HG03521 (cell line): ENCODE measurements around the gene P2RY2.

Experiments used
- ATAC-seq: cut with Tn5 transposase; IDR thresholded peaks from one replicate; pipeline ENCODE4 v1.9.1; 2021; ENCODE audit warnings: mild to moderate bottlenecking, moderate library complexity; ENCODE audit not compliant: unreplicated experiment

The P2RY2 gene

DNA sequence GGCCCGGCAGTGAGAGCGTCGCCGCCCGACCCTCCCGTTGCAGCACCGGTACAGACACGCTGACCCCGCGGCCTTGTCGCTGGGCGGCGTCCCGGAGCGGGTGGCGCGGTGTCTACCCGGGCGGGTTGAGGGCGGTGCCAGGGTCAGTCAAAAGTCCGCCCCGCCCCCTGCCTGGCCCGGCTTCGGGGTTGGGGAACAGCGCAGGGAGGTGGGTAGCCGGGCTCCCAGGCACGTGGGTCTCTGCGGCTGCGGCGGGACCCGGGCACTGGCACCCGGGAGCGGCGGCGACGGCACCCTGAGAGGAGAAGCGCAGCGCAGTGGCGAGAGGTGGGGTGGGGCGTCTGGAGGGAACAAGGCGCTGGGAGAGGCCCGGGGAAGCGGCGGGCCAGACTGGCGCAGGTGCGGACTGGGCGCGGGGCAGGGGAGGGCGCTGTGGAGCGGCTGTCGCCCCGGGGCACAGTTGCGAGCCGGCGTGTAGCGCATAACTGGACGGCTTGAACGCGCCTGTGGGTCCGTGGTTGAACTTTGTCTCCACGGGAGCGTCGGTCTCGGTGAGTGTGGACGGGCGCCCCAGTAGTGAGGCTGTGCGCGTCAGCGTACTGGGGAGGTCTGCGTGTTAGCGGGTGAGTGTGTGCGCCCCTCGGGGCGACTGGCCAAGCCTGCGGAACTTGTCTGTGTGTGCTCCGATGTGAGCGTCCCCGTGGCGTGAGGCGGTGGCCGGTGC lies at the start of gene P2RY2:
TSS of gene P2RY2 (plus strand) at position 176 of the 724 bp plus-strand sequence. CDS start 15,879 bp downstream, outside the sequence.
- ATAC-seq: no peak

DNA sequence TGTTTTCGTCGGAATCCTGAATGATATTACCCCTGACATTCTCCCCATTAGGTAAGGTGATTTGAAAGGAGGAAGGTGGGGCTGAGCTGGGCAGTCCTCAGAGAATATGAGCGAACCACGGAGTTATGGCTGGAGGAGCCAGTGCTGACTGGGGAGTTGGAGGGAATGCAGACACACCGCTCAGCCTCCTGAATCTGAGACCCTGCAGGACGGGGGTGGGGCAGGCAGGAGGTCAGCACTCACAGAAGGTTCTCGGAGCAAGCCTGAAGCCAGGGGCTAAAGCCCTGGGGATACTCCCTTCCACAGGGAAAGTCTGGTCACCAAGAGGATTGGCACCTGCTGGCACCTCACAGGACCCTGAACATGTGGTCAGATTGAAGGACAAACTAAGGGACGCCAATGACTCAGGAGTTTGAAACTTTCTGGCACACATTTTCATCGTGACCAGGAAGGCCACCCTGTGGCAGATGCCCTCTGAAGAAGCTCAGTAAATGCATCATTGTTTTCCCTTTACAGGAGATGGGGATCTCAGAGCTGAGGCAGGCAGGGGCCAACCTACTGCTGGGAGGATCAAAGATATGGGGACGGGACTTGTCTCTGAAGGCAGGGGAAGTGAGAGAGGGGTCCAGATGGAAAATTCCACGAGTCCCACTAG lies 49.0 kb upstream of the P2RY2 start:
- no peak for ATAC-seq

DNA sequence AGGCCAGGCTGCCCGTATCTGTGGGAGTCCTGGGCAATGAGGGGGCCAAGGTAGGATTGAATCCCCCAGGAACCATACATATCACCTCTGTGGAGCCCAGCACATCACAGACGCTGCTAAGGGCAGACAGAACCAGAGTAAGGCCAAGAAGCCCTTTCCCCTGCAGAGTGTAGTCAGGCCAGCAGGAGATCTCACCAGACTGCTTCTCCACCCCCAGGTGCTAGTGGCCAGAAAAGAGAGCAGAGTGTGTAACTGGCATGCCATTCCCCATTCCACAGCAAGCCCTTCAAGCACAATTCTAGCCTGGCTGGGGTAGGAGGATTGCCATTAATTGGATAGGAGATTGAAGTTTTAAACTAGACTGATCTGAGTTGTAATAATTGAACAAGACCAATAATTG lies 47.9 kb upstream of the P2RY2 start:
- no peak for ATAC-seq

DNA sequence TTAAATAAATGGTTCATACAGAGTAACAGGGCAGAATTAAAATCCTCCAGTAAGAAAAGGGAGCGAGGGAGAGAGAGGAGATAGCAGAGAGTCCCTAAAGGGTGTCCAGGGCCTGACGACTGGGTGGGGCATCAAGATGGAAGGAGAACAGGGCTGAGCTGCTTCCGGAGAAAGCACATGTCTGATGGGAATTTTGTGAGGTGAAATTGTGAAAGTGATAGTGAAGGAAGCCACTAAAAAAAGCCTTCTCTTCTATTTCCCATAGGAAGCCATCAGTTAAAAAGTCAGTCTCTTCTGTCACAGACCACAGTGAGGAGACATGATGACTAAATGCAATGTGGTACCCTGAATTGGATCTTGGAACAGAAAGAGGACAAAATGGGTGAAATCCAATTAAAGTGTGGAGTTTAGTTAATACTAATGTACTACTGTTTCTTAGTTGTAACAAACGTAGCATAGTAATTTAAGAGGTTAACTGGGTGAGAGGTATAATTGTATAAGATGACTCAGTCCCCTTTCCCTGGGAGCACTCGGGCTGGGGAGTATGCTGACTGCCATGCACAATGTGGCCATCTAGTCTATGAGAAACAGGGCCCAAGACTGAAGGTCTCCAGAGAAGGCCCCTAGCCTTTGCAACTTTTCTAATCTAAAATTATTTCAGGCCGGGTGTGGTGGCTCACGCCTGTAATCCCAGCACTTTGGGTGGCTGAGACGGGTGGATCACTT lies 46.5 kb upstream of the P2RY2 start:
- no peak for ATAC-seq

DNA sequence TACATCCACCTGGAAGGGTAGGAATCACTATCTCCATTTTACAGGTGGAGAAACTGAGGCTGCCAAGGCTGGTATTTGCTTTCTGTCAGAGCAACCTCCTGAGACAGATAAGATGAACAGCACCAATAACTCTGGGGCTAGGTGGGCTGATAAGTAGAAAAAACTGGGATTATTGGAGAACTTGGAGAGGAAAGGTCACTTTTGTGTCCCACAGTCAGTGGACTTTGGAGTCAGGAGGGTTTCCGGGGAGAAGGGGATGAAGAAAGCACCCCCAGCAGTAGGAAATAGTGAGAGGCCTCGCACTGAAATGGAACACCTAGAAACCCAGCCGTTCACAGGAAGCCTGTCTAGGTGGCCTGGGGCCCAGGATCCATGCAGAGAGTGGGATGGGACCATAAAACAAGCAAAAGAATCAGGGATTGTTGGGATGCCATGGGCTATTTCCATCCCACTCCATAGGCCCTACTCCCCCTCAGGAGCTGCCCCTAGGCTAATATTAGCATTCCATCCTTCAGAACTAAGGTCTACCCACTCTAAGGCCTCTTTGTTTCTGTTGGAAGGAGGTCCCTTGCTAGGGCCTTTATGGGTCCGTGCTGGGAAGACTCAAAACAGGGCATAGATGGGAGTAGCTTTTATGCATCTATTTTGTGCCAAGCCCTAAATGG lies 45.0 kb upstream of the P2RY2 start:
- no peak for ATAC-seq

DNA sequence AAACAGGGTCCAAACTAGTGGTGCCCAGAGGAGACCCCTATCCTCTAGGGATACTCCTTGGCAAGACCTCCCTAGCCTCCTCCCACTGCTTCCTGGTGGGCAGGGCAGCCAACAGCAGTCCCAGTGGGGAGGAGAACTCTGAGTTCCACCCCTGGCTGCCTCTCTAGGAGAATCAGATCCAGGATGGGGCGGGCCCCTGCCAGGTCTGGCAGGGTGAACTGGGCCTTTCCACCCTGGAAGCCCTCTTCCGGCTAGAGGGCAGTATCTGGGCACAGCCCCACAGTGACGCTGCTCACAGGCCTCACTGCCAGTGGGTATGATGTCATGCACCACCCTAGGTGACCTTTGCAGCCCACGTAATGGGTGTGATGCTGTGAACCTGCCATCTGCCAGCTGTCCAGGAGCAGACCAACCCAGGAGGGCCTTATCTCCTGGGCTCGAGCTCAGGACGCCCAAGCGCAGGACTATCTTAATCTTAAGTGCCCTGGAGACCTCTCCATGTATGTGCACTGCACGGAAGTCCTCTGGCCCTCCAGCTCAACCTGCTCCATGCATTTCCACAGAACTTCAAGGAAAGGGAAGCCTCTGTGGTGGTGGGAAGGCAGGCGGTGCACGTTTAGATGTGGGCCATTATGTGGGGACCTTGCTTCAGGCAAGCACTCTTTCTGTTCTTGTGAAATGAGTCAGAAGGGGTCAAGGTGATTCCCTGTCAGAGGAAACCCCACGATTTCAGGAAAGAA lies 44.2 kb upstream of the P2RY2 start:
- no peak for ATAC-seq

DNA sequence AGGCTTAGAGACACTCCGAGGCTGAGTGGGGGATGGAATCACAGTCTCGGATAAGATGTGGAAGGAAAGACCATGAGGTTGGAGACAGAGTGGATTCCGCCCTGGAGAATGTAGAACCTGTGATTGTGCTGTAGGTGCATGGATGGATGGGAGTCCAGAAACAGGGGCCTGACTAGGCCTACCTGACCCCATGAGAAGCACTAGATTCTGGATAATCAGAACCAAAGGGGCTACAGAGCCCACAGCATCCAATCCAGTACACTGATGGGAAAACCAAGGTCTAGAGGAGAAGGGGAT lies 43.6 kb upstream of the P2RY2 start:
- ATAC-seq: no peak

DNA sequence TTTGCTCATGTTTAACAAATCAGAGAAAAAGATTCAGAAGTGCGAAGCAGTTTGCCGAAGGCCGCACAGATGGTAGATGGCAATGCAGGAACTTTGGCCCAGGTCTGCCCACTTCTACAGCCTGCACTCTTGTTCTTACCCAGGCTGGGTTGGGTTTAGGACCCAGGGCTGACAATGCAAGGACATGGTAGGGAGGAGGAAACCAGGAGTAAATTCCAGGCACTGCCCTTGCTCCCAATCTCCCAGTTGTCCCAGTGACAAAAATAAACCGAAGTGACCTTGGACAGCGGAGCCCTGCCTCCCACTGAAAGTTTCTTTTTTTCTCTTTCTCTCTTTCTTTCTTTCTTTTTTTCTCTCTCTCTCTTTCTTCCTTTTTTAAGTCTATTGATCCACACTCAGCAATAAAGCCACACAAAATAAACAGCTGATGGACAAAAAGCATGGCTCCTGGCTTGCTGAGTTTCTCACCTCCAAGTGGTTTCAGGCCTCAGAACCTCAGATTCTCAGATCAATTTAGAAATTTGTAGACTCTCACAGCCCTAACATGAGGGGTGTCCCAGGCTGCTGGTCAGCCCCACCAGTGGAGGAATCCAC lies 42.4 kb upstream of the P2RY2 start:
- no peak for ATAC-seq

DNA sequence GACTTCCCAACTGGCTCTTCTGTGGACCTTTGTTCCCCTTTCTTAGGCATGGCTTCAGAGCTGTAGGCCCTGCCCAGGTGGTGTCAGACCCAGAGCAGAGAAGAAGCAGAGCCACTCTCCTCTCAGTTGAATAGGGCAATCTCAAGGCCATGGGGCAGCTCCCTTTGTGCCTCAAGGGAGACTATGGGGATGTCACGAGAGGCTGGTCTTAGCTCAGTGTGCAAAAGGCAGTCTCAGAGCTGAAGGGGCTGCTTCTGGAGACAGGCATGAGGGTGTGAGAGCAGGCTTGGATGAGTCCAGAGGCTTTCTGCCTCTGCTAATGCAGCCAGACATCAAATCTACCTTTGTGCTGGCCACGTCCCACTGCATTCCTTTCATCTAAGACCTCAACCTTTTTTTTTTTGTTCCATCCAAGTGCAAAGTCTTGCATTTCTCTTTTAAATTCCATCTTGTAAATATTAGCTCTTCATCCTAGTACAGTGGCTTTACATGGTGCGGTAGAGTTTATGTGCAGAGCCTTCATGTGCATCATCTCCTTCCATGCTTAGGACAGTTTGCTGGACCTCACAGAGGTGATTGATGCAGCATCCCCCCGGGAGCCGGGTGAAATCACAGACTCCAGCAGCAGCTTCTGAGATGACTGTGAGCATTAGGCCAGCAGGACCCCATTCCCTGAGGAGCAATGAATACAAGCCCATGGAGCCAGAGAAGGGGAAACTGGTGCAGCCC lies 41.8 kb upstream of the P2RY2 start:
- ATAC-seq: no peak

DNA sequence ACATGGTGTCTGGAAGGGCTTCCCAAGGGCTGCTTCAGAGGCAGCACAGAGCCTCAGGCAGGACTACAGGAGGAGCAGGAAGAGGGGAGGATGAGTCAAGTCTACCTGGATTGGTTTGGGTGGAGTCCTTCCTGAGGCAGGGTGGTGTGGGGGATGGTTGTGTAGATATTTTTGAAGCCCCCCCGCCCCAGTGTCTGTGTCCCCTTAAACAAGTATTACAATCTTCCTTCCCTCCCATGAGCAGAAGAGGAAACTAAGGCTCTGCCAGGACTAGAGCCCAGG lies 41.3 kb upstream of the P2RY2 start:
- ATAC-seq: no peak

DNA sequence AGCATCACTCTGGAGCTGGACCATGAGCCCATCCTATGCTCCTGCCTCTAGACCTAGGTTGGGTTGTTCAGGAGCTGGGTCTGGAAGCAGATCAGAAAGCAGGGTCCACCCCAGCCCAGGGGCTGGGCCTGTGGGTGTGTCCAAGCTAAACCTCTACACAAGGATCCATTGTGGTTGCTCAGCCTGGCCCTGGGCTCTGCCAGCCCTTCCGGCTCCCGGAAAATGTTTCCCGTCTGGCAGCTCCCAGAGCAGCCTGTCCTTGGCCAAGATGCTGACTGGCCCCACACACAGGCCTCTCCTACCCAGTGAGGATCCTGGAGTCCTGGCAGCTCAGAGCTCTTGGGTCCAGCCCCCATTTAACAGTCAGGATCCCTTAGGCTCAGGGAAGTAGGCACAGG lies 40.7 kb upstream of the P2RY2 start:
- no peak for ATAC-seq

DNA sequence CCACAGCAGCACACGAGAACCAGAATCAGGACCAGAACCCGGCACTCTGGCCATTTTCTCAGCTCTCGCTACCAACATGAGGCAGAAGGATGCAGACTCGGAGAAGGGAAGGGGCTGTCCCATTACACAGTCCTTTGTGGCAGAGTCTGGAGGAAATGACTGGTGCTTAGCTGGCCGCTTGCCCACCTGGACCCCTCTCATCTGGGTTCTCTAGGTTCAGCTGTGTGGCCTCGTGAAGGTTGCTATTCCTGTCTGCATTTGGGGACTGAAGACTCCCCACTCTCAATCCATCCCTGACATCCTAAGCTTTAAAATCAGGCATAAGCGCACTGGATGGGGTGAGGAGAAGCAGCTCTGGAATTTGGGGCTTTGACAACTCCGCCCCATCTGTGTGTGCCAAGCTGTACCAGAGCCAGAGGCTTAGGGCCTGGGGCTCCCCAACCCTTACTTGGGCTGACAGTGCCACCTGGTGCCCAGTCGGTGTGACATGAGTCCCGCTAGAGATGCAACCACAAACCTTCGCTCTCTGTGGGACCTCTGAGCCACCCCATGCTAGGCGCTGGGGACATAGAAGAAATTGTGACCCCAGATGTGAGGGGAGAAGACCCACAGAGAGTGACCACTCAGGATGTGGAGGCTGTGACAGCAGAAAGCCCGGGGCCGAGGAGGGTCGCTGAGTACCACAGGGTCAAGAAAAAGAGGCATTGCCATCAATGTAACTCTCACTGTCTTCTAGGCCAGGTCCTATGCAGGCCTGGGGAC lies 40.1 kb upstream of the P2RY2 start:
- ATAC-seq: no peak

DNA sequence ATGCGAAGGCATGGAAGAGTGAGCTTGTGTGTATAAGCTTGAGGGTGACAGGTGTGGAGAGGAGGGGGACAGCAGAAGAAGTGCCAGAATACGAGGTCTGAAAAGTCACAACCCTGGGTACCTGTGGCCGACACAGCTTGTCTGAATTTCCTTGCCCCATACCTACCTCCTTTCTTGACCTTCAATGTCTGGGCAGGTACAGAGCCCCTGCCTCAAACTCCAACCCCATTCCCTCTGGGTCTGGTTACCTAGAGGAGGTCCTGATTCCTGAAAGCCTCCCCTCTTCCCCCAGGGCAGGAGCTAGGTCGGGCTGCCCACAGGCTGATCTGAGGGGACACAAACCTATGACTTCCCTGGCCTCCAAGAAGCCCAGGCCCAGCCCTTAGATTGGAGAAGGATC lies 39.4 kb upstream of the P2RY2 start:
- no peak for ATAC-seq

DNA sequence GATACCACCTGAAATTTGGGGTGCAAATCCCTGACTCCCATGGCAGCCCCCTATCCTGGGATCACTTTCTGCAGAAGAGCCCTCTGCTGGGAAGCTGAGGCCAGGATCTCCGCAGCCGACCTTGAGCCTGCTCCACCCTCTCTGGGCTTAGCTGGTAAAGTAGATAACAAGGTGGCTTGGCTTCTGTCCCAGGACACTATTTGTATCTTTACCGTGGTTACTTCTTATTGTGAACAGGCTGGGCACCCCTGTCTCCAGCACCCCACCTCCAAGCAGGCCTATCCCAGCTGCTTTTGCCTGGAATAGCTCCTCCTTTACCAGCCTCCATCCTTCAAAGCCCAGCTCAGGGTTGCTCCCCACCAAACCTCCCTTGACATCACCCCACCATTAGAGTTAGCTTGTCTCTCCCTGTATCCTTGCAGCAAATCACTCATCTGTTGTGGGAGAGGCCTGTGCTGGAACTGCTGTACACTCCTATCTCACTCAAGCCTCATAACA lies 35.2 kb upstream of the P2RY2 start:
- no peak for ATAC-seq

DNA sequence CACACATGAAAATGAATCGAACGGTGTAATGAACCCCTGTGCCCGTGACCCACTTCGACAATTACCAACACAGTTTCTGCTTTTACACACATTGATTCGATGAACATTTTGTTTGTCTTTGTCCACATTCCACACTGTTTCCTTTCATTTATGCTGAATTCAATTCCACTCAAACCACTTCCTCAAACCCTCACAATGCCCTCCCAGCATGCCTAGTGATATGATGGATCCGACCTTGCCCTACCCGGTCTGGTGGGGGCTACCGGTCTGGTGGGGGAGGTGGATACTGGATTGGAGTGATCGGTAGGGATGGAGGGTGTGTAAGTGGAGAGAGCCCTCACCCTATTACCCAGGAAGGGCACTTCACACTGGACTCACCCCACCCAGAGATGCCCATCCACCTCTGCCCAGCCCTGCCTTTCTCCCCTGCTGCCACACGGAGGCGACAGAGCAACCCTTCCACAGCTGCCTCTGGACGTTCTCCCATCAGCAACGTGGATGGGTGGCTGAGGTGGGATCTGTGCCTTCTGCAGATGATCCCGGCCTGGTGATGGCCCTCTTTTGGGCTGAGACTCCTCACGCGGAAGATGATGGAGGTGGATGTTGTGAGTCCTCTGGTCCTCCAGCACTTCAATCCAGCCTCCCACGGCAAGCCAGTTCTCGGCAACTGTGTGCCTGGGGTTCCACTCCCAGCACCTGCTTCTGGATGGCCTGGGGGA lies 33.0 kb upstream of the P2RY2 start:
- ATAC-seq: no peak

DNA sequence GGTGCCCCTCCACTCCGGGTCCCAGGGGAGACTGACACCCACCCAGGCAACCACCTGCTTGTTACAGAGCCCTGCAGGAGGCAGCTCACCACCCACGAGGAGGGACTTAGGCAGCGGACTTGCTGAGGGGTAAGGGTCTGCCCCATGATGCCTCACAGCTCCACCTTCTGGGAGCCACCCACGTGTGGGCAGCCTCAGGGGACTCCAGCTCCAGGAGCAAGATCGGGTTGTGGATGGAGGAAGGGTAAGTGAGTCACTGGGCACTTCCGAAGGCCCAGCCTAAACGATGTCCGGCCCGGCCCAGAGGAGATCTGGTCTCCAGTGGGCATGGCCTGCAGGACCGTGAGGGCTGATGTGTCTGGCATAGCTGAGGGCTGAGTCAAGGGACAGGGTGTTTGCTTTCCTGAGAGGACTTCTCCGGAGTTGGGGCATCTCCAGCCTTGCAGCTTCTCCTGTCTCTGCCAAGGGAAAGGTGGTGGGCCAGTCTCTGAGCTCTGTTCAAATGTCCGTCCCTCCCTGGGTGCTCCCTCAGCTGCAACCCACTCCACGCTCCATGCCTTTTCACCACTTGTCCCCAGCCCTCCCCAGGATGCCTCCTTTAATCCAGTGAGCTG lies 32.3 kb upstream of the P2RY2 start:
- no peak for ATAC-seq

DNA sequence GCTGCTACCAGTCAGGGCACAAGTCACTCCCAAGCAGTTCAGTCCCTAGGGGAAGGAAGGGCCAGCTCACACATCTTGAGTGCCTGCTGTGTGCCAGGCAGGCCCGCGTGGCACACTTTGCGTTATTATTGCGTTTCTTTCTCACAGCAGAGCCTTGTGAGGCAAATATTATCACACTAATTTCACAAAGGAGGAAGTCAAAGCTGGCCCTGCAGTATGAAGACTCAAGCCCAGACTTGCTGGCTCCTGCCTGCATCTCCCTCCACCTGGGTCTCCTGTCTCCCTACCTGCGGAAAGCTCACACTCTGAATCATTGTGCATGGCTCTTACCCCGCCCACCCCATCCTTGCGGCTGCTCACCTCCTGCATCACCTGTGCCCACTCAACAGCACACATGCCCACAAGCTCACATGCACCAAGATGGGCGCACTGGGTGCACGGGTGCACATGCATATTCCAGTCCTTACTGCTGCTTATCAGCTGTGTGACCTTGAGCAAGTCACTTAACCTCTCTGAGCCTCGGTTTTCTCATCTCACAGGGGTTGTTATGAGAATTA lies 31.7 kb upstream of the P2RY2 start:
- ATAC-seq: no peak

DNA sequence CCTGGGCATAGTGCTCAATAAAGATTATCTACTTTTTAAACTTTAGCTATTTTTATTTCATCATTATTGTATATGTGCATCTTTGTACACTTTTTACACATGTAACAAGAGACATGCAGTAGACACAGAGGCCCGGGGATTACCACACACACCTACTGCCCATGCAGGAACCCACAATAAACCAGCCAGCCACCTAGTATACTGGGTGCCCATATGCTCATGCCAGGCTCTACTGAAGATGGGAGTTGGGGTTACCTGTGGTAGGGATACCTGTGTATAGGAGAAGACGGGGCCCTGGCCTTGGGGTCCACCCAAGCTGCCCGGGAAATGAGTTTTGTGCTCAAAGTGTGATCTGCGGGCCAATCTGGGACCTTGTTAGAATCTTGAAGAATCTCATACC lies 31.2 kb upstream of the P2RY2 start:
- ATAC-seq: no peak
